ENCODE measurements around the gene MEIOB.
"Not testable (repeated sequence)": the region's sequence is repeated elsewhere in the genome, so short reads cannot be mapped to it uniquely, and the experiment has no call there.

The MEIOB gene

GRCh38 chr16:1877089-1877488 lies 5.1 kb upstream of the MEIOB start:
- DNase-seq (ENCODE audit: extremely low read depth, low read depth) = no peak
- H3K4me3 ChIP-seq (replicated peaks; ENCODE audit: low read depth, low read length) = no peak overlapping the region
- no peak for TF ChIP-seq CTCF (IDR thresholded peaks at IDR 0.05; ENCODE audit: low read depth, low read length, missing control alignments)

DNA sequence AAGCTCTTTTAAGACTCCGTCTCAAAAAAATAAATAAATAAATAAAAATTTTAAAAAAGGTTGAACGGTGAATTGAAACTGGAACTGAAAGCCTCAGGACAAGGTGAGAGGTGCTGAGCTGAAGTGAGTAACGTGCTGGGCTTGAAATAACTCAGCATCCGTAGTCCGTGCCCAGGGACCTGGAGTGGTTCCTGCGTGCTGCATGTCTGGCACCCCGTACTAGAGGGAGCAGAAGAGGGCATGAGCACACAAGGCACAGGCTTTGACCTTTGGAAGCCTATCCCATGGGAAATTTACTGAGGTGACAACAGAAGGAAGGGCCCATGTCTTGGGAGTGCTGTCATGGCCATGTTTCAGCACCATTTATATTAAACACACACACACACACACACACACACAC lies 4.5 kb upstream of the MEIOB start:
- H3K4me3 ChIP-seq (replicated peaks; ENCODE audit: low read depth, low read length) = no peak overlapping the region
- DNase-seq (ENCODE audit: extremely low read depth, low read depth) = no peak
- TF ChIP-seq CTCF (IDR thresholded peaks at IDR 0.05; ENCODE audit: low read depth, low read length, missing control alignments) = no peak

DNA sequence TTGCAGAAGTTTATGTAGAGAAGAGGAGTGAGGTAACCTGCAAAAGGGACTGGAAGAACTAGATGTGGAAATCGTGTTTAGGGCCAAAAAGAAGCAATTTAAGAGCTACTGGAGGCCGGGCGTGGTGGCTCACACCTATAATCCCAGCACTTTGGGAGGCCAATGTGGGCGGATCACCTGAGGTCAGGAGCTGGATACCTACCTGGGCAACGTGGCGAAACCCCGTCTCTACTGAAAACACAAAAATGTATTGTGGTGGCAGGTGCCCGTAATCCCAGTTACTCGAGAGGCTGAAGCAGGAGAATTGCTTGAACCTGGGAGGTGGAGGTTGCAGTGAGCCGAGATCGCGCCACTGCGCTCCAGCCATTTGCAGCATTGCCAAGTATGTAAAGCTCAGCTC lies 4.1 kb upstream of the MEIOB start:
- DNase-seq (ENCODE audit: extremely low read depth, low read depth); H3K4me3 ChIP-seq (replicated peaks; ENCODE audit: low read depth, low read length): not testable (repeated sequence)

GRCh38 chr16:1874854-1875253 lies 2.9 kb upstream of the MEIOB start:
- no peak for TF ChIP-seq CTCF (IDR thresholded peaks at IDR 0.05; ENCODE audit: low read depth, low read length, missing control alignments)
- H3K4me3 ChIP-seq (replicated peaks; ENCODE audit: low read depth, low read length) = no peak overlapping the region
- DNase-seq (ENCODE audit: extremely low read depth, low read depth) = no peak

DNA sequence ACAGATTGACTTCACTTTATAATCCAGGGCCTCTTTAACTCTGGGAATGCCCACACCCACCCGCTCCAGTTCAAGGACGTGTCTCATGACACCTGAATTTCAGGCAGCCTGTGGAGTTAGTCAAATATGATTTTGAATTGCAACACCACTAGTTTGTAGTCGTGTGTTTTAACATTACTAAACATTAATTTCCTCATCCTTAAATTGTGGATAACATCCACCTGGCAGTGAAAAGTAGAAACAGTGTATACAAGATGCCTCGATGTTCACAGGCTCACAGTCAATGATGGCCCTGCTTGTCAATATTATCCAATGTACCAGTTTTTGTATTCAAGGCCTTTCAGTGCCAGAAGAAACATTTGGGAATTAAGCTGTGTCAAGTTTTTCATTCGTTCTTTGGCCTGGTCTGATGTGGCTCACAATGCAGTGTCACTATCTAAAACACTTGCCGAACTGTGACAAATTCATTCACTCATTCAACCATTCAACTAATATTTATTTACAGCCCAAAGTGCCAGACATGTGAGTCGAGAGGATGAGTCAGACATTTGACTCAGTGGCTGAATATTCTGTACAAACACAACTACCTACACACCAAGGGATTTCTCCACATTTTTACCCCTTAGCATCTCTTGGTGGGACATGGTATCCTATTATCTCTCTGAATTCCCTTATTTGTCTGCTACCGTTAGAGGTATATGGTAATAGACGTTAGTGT lies 1.4 kb downstream of the MEIOB start:
- DNase-seq (ENCODE audit: extremely low read depth, low read depth) = no peak
- TF ChIP-seq CTCF (IDR thresholded peaks at IDR 0.05; ENCODE audit: low read depth, low read length, missing control alignments) = no peak
- no peak overlapping the region for H3K4me3 ChIP-seq (replicated peaks; ENCODE audit: low read depth, low read length)

DNA sequence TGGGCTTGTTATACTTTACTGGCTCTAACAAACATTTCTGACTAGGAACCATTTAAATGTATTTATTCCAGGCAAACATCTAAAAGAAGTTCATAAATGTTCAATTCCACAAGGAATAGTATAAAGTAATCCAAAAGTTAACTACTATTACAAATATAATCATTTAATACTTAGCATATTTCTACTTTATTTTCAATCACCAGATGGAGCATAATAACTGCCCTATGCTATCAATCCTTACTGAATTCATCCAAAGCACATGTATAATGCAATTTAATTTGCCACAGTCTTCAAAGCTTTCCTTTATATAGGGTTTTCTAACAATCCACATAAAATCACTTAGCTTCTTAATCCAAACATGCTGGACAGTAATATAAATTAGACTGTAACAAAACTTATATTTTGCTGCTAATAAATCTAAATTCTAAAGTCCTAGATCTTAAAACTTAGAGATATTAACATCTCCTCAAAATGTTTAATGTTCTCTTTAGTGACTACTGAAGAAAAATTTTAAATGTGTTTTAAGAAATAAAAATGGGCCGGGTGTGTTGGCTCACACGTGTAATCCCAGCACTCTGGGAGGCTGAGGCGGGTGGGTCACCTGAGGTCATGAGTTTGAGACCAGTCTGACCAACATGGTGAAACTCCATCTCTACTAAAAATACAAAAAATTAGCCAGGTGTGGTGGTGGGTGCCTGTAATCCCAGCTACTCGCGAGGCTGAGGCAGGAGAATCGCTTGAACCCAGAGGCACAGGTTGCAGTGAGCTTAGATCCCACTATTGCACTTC lies 5.9 kb downstream of the MEIOB start:
- H3K4me3 ChIP-seq (replicated peaks; ENCODE audit: low read depth, low read length) = no peak overlapping the region
- TF ChIP-seq CTCF (IDR thresholded peaks at IDR 0.05; ENCODE audit: low read depth, low read length, missing control alignments) = no peak
- no peak for DNase-seq (ENCODE audit: extremely low read depth, low read depth)

GRCh38 chr16:1863681-1864460 lies 8.1 kb downstream of the MEIOB start:
- no peak overlapping the region for H3K4me3 ChIP-seq (replicated peaks; ENCODE audit: low read depth, low read length)
- DNase-seq (ENCODE audit: extremely low read depth, low read depth) = no peak
- peak; percentile 32 for TF ChIP-seq CTCF (IDR thresholded peaks at IDR 0.05; ENCODE audit: low read depth, low read length, missing control alignments)
